Esophagus squamous epithelium (tissue), 4 donors: ENCODE measurements around the gene FTSJ1.
"Not testable (repeated sequence)": the region's sequence is repeated elsewhere in the genome, so short reads cannot be mapped to it uniquely, and the experiment has no call there.

Experiments used
- POLR2A ChIP-seq, 4 donors: fragments of 450-650 bp; IDR thresholded peaks; one replicate each; pipeline ENCODE4 v1.6.1; 2017; ENCODE audit warnings: antibody characterized with exemption in 4 of 4, mild to moderate bottlenecking in 4 of 4, moderate library complexity in 3 of 4
- TF ChIP-seq, protein P1 (sequence below), 6 experiments: fragments of 450-650 bp in 4 of 6; fragments of 200-600 bp in 2 of 6; sonication (generic) in 2 of 6; IDR thresholded peaks; one replicate each; pipeline ENCODE4 v1.5.1; 2016 to 2019; ENCODE audit warnings: antibody characterized with exemption in 6 of 6, mild to moderate bottlenecking in 4 of 6, moderate library complexity in 4 of 6

DNA sequence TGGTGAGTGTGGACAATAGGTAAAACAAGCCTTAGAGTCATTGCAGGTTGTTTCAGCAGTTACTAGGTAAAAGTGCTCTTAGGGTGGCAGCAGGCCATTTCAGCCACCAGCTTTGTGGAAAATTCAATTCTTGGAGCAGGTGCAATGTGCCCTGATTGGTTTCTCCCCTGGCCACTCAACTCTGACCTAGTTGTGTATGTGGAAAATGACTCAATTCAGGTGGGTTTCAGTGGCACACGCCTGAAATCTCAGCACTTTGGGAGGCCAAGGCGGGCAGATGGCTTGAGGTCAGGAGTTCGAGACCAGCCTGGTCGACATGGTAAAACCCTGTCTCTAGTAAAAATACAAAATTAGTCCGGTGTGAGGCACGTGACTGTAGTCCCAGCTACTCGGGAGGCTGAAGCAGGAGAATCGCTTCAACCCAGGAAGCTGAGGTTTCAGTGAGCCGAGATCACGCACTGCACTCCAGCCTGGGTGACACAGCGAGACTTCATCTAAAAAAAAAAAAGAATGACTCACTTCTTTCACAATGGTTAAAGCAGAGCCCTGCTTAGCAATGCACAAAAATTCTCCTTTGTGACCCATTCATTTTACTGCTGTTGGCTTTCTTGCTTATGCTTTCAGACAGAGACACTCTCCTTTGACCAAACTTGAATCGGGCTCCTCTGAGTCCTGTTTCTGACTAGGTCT lies 48.8 kb upstream of the FTSJ1 start:
- TF ChIP-seq, protein P1, sequence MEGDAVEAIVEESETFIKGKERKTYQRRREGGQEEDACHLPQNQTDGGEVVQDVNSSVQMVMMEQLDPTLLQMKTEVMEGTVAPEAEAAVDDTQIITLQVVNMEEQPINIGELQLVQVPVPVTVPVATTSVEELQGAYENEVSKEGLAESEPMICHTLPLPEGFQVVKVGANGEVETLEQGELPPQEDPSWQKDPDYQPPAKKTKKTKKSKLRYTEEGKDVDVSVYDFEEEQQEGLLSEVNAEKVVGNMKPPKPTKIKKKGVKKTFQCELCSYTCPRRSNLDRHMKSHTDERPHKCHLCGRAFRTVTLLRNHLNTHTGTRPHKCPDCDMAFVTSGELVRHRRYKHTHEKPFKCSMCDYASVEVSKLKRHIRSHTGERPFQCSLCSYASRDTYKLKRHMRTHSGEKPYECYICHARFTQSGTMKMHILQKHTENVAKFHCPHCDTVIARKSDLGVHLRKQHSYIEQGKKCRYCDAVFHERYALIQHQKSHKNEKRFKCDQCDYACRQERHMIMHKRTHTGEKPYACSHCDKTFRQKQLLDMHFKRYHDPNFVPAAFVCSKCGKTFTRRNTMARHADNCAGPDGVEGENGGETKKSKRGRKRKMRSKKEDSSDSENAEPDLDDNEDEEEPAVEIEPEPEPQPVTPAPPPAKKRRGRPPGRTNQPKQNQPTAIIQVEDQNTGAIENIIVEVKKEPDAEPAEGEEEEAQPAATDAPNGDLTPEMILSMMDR (IDR thresholded peaks at IDR 0.05): not testable (repeated sequence)
- TF ChIP-seq POLR2A (IDR thresholded peaks at IDR 0.05): not testable (repeated sequence)
